Kidney (tissue), 14 donors: ENCODE results near the gene ARID5B. TPM values are rescaled to one million over a fixed set of nuclear protein-coding genes. Genes with fewer than 3 reads are reported as not detected.

Experiments
- DNase-seq, 5 donors: peaks; one replicate each; pipeline ENCODE4 v3.0.0-alpha.2; 2013 to 2020
- FAIRE-seq: peaks from 2 replicates; lab custom pipeline; 2012; peaks lifted over from hg19 to GRCh38; lab: Jason Lieb, UNC
- H3K27ac ChIP-seq, 2 donors: one replicate each; pipeline ENCODE4 v1.7.0; 2013; ENCODE audit warnings: low read depth in 2 of 2, low read length in 2 of 2, inconsistent platforms in 1 of 2
- H3K27me3 ChIP-seq: one replicate; pipeline ENCODE4 v1.7.1; 2013; ENCODE audit warnings: low read length, inconsistent platforms; ENCODE audit not compliant: control insufficient read depth, insufficient read depth
- H3K36me3 ChIP-seq, 3 donors: one replicate each; pipeline versions ENCODE4 v1.7.0 to v1.7.1; 2013; ENCODE audit warnings: low read length in 3 of 3, control low read depth in 1 of 3, inconsistent platforms in 1 of 3; ENCODE audit not compliant: insufficient read depth in 3 of 3, control insufficient read depth in 2 of 3
- H3K4me1 ChIP-seq, 3 donors: one replicate each; pipeline versions ENCODE4 v1.7.0 to v1.7.1; 2013; ENCODE audit warnings: low read length in 3 of 3, inconsistent platforms in 1 of 3, low read depth in 1 of 3; ENCODE audit not compliant: control insufficient read depth in 2 of 3, insufficient read depth in 2 of 3
- H3K4me3 ChIP-seq, 3 donors: one replicate each; pipeline versions ENCODE4 v1.7.0 to v1.8.1; 2013; ENCODE audit warnings: low read length in 3 of 3, control low read depth in 1 of 3, inconsistent platforms in 1 of 3
- H3K9ac ChIP-seq, 3 donors: one replicate each; pipeline versions ENCODE4 v1.7.0 to v1.7.1; 2013; ENCODE audit warnings: low read length in 3 of 3, control low read depth in 1 of 3, inconsistent platforms in 1 of 3
- H3K9me3 ChIP-seq, 3 donors: one replicate each; pipeline versions ENCODE4 v1.7.0 to v1.7.1; 2013; ENCODE audit warnings: low read length in 3 of 3, control low read depth in 1 of 3, inconsistent platforms in 1 of 3; ENCODE audit not compliant: control insufficient read depth in 2 of 3, insufficient read depth in 1 of 3
- intact Hi-C: fragments of 100-400 bp; cut with DNase I; formaldehyde crosslinking; loops from one replicate; pipeline ENCODE4 v1.11.1; 2022
- polyA plus RNA-seq: library from polyadenylated mRNA; stranded (reverse); fragments of 350-450 nt; fragmentation: Illumina TruSeq; extraction: RNeasy Lipid Tissue Mini Kit (QIAGEN cat#74804); gene quantifications from one replicate; pipeline ENCODE4 v1.2.3, GENCODE V29; 2014; ENCODE audit warnings: low read depth, low replicate concordance; ENCODE audit not compliant: insufficient read depth
- total RNA-seq: library from RNA; stranded (reverse); fragmentation: NEBNext Ultra II Directional; extraction: Animal tissue kit (Norgen Biotek cat#: 25700); gene quantifications from one replicate; pipeline ENCODE4 v1.2.1, GENCODE V29; 2021
- TF ChIP-seq, protein P1 (sequence below): IDR thresholded peaks from 3 replicates; pipeline ENCODE4 v1.5.1; 2012; ENCODE audit warnings: mild to moderate bottlenecking, moderate library complexity, borderline replicate concordance; ENCODE audit not compliant: insufficient read depth; ENCODE audit errors: extremely low read depth
- donor health status: control.
- donor health status: control.
- donor health status: control.
- donor health status: control.
- donor health status: control.
- donor health status: DM: yes; HTN: yes; CAD: no.
- donor health status: Normal renal cell carcinoma (clear cell type).

Gene ARID5B
- total and polyA plus RNA-seq, 2 donors from 2014 or later = 8.6 to 77.9 TPM

GRCh38 chr10:62109587-62110293, 208.2 kb downstream of the ARID5B start:
- no peak overlapping the region for H3K4me3 ChIP-seq
- H3K9me3 ChIP-seq = no peaks in the 10 kb centered on the region
- no peak overlapping the region for H3K27ac ChIP-seq
- intact Hi-C loops = no loop called here
- H3K4me1 ChIP-seq = peaks cover 0 to 4% (median 0%) of the 10 kb centered on the region in 3 donors
- TF ChIP-seq, protein P1, sequence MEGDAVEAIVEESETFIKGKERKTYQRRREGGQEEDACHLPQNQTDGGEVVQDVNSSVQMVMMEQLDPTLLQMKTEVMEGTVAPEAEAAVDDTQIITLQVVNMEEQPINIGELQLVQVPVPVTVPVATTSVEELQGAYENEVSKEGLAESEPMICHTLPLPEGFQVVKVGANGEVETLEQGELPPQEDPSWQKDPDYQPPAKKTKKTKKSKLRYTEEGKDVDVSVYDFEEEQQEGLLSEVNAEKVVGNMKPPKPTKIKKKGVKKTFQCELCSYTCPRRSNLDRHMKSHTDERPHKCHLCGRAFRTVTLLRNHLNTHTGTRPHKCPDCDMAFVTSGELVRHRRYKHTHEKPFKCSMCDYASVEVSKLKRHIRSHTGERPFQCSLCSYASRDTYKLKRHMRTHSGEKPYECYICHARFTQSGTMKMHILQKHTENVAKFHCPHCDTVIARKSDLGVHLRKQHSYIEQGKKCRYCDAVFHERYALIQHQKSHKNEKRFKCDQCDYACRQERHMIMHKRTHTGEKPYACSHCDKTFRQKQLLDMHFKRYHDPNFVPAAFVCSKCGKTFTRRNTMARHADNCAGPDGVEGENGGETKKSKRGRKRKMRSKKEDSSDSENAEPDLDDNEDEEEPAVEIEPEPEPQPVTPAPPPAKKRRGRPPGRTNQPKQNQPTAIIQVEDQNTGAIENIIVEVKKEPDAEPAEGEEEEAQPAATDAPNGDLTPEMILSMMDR = no peak
- no peaks in the 10 kb centered on the region for H3K27me3 ChIP-seq
- FAIRE-seq = no peak
- DNase-seq = peak in 1 of 5 donors; percentile 13
- no peak overlapping the region for H3K9ac ChIP-seq
- H3K36me3 ChIP-seq = no peaks in the 10 kb centered on the region

DNA sequence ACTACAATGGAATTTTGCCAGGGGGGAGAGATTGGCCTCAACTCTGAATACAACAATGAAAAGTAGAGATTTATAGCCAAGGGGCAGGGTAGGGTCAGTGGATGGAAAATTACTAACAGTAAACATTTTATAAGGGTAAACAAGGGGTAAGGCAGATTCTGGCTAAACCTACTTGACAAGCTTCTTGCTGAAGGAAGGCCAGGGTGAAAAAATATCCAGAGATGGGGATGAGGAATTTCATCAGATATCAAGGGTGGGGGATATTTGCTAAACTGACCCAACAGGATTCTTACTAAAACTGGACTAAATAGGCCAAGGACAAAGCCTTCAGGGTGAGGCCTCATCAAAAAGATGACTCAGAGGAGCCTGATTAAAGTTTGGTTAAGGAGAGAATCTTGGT, 210.8 kb downstream of the ARID5B start:
- intact Hi-C loops = no loop called here
- no peaks in the 10 kb centered on the region for H3K9me3 ChIP-seq
- no peak overlapping the region for H3K9ac ChIP-seq
- H3K4me3 ChIP-seq = no peak overlapping the region
- H3K27me3 ChIP-seq = no peaks in the 10 kb centered on the region
- no peak overlapping the region for H3K27ac ChIP-seq
- DNase-seq (peak in 1 of 5 donors; percentile 40), FAIRE-seq (no peak)
- H3K36me3 ChIP-seq = no peaks in the 10 kb centered on the region
- TF ChIP-seq, protein P1 = no peak
- H3K4me1 ChIP-seq = peaks cover 0 to 4% (median 0%) of the 10 kb centered on the region in 3 donors

DNA sequence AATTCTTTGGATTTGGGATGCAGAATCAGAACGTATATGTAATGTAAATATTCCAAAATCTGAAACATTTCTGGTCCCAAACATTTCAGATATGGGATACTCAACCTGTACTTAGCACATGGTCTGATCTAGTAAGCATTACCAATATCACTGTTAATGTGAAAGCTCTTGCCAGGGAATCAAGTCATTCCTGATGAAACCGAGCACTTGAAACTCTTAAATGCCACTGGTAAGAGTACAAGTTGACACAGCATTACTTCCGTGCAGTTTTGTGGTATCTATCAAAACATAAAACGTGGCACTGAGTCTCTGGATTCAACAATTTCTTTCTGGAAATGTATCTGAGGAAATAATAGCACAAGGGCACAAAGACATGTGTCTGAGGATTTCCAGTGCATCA, 211.5 kb downstream of the ARID5B start:
- H3K9ac ChIP-seq = no peak overlapping the region
- H3K27me3 ChIP-seq = no peaks in the 10 kb centered on the region
- intact Hi-C loops = no loop called here
- TF ChIP-seq, protein P1 = no peak
- H3K36me3 ChIP-seq = no peaks in the 10 kb centered on the region
- FAIRE-seq (no peak), DNase-seq (no peak)
- H3K27ac ChIP-seq = no peak overlapping the region
- peaks cover 0 to 4% (median 0%) of the 10 kb centered on the region in 3 donors for H3K4me1 ChIP-seq
- H3K9me3 ChIP-seq = no peaks in the 10 kb centered on the region
- H3K4me3 ChIP-seq = no peak overlapping the region

DNA sequence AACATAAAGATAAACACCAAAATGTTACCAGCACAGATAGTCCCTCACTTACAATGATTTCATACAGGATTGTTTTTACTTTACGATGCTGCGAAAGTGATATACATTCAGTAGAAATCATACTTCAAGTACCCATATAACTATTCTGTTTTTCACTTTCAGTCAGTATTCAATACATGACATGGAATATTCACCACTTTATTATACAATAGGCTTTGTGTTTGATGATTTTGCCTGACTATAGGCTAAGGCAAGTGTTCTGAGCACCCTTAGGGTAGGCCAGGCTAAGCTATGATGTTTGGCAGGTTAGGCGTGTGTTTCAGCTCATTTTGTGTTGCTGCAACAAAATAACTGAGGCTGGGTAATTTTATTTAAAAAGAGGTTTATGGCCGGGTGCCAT, 212.2 kb downstream of the ARID5B start:
- Histone ChIP-seq H3K4me1 (peaks cover 0 to 4% (median 0%) of the 10 kb centered on the region in 3 donors), H3K9me3 (no peaks in the 10 kb centered on the region), H3K36me3 (no peaks in the 10 kb centered on the region), H3K4me3 (no peak overlapping the region), H3K27ac (no peak overlapping the region), H3K9ac (no peak overlapping the region), H3K27me3 (no peaks in the 10 kb centered on the region)
- TF ChIP-seq, protein P1 = no peak
- intact Hi-C loops = no loop called here
- DNase-seq (no peak), FAIRE-seq (no peak)
